ENCODE data around the gene GTF2F1.
A peak's percentile ranks its signal among the peaks of the same experiment; 100 is the strongest.
"Not testable (repeated sequence)": the region's sequence is repeated elsewhere in the genome, so short reads cannot be mapped to it uniquely, and the experiment has no call there.

Gene GTF2F1

DNA sequence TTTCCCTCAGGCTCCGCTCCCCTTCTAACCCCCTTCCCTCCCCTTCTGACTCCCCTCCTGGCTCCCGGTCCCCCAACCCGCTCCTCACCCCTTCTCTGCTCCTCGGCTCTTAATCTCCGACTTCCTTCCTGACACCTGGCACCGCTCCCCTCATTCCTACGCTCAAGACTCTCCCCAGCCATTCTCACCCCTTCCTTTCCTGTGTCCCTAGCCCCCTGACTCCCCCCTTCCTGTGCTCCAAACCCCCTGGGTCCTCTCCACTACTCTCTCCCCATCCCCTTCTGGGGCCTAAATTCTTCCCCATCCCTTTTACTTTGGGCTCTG, 31.0 kb downstream of the GTF2F1 start:
- H3K4me3 ChIP-seq (ENCODE audit: low read length) = peak overlapping the region; percentile 82
- TF ChIP-seq ZNF274 (IDR thresholded peaks at IDR 0.05; ENCODE audit: low read depth, low read length) = no peak

DNA sequence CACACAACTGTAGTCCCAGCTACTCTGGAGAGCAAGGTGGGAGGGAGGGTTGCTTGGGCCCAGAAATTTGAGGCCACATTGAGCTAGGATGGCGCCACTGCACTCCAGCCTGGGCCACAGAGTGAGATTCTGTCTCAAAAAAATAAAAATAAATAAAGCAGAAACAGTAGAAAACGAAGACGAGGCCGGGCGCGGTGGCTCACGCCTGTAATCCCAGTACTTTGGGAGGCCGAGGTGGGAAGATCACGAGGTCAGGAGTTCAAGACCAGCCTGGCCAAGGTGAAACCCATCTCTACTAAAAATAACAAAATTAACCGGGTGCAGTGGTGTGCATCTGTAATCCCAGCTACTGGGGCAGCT, 32.1 kb downstream of the GTF2F1 start:
- peak overlapping the region; percentile 41; the same call in 1 of the 2 replicates for H3K4me3 ChIP-seq (ENCODE audit: low read length)

DNA sequence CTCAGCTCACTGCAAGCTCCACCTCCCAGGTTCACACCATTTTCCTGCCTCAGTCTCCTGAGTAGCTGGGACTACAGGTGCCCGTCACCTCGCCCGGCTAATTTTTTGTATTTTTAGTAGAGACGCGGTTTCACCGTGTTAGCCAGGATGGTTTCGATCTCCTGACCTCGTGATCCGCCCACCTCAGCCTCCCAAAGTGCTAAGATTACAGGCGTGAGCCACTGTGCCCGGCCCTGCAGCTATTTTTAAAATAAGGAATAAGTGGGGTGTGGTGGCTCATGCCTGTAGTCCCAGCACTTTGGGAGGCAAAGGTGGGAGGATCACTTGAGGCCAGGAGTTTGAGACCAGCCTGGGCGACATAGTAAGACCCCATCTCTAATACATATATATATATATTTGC, 32.5 kb downstream of the GTF2F1 start:
- not testable (repeated sequence) for H3K4me3 ChIP-seq (ENCODE audit: low read length)

DNA sequence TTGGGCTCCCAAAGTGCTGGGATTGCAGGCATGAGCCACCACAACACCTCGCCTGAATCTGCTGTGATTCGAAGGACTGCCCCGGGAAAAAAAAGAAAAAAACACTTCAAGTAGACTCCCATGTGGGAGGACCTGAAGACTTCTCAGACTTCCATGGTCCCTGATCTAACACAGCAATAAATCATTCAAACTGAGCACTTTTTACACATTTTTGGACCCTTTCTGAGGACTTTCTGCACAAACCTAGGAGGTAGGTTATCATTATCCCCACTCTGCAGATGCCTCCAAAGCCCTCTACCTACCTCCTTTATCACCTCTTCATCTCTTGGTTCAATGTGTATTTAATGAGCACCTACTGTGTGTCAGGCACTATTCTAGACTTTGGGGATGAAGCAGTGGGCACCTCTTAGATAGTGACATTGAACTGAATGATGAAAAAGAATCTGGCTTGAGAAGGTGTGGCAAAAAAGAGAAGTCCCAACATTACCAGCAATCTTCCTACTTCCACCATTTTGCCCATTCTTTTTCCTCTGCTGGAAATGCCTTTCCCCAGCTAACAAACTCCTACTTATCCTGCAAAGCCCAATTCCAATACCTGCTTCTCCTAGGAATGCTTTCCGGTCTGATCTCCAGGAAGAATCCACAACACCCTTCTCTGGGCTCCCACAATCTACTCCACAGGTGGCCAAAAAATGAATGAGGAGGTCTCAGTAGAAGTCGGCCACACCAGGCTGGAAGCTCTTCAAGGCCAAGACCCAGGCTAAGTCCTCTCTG, 33.2 kb downstream of the GTF2F1 start:
- no peak for TF ChIP-seq ZNF274 (IDR thresholded peaks at IDR 0.05; ENCODE audit: low read depth, low read length)
- no peak overlapping the region for H3K4me3 ChIP-seq (ENCODE audit: low read length)

GRCh38 chr19:6358003-6358402, 35.0 kb downstream of the GTF2F1 start:
- TF ChIP-seq ZNF274 (IDR thresholded peaks at IDR 0.05; ENCODE audit: low read depth, low read length) = no peak

DNA sequence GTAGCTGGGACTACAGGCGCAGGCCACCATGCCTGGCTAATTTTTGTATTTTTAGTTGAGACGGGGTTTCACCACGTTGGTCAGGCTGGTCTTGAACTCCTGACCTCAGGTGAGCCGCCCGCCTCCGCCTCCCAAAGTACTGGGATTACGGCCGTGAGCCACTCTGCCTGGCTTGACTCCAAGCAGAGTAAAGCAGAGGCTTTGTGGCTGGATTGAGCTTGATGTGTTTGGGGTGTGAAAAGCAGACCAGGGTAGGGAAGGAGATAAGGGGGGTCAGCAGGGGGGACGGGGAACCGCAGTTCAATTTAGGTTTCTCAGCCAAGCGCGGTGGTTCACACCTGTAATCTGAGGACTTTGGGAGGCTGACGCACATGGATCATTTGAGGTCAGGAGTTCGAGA, 35.8 kb downstream of the GTF2F1 start:
- TF ChIP-seq ZNF274 (IDR thresholded peaks at IDR 0.05; ENCODE audit: low read depth, low read length) = no peak
- H3K4me3 ChIP-seq (ENCODE audit: low read length) = no peak overlapping the region

More at GRCh38 chr19:6358003-6358402, 35.0 kb downstream of the GTF2F1 start:
- no peak overlapping the region for H3K4me3 ChIP-seq (ENCODE audit: low read length)

- H3K4me3 ChIP-seq (ENCODE audit: low read length) = not testable (repeated sequence)
Observed at GRCh38 chr19:6355321-6356040, 37.5 kb downstream of the GTF2F1 start.

- TF ChIP-seq ZNF274 (IDR thresholded peaks at IDR 0.05; ENCODE audit: low read depth, low read length) = no peak
- no peak overlapping the region for H3K4me3 ChIP-seq (ENCODE audit: low read length)
Observed at GRCh38 chr19:6354098-6354674, 38.8 kb downstream of the GTF2F1 start.

- no peak for TF ChIP-seq ZNF274 (IDR thresholded peaks at IDR 0.05; ENCODE audit: low read depth, low read length)
- no peak overlapping the region for H3K4me3 ChIP-seq (ENCODE audit: low read length)
Observed at GRCh38 chr19:6352381-6353165, 40.4 kb downstream of the GTF2F1 start.

DNA sequence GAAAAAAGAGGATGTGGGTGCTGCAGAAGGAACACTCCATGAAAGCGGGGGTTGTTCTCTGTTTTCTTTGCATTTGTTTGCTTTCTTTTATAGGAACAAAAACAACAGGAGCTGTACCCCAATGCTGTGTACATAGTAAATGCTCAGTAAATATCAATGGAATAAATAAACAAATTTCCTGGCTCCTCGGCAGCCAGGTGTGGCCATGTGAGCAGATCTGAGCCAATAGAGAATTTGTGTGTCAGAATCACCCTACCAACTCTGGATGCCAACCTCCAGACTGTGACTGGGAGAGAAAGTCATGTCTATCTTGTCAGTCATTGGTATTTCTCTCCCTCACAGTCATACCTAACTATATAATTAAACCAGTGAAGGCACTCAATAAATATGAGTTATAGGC, 42.3 kb downstream of the GTF2F1 start:
- no peak overlapping the region for H3K4me3 ChIP-seq (ENCODE audit: low read length)
- TF ChIP-seq ZNF274 (IDR thresholded peaks at IDR 0.05; ENCODE audit: low read depth, low read length) = no peak

GRCh38 chr19:6349271-6349670, 43.7 kb downstream of the GTF2F1 start:
- not testable (repeated sequence) for H3K4me3 ChIP-seq (ENCODE audit: low read length)

DNA sequence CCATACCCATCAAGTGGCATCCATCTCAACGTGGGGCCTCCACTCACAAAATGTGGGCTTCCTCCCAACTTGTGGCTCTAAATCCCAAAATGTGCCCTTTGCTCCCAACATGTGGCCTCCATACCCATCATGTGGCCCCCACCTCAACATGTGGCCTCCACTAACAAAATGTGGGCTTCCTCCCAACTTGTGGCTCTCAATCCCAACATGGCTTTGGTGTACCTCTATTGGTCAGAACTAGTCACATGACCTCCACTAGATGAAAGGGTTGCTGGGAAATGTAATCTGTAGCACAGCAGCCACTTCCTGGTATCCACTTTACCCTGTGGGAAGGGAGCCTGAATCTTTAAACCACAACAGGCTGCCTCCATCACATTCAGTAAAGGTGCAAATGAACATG, 49.5 kb downstream of the GTF2F1 start:
- TF ChIP-seq ZNF274 (IDR thresholded peaks at IDR 0.05; ENCODE audit: low read depth, low read length) = no peak
- no peak overlapping the region for H3K4me3 ChIP-seq (ENCODE audit: low read length)

- no peak for TF ChIP-seq ZNF274 (IDR thresholded peaks at IDR 0.05; ENCODE audit: low read depth, low read length)
- no peak overlapping the region for H3K4me3 ChIP-seq (ENCODE audit: low read length)
Observed at GRCh38 chr19:6340493-6341201, 52.3 kb downstream of the GTF2F1 start.
